T-helper 1 cell treated with Interleukin-12 subunit alpha and Interleukin-12 subunit beta and Interleukin-4 antibody, amounts not matched to agents 30 ng/mL and 1 ng/mL, for 36 hours (primary cell): ENCODE measurements around the gene CASS4. TPM values are rescaled to one million over a fixed set of nuclear protein-coding genes. Genes with fewer than 3 reads are reported as not detected.
"Not testable (repeated sequence)": the region's sequence is repeated elsewhere in the genome, so short reads cannot be mapped to it uniquely, and the experiment has no call there.

ENCODE experiments used
- intact Hi-C: fragments of 100-400 bp; cut with micrococcal nuclease; formaldehyde crosslinking; loops from one replicate; pipeline ENCODE4 v1.15.1; 2024
- total RNA-seq: library from RNA; stranded (reverse); gene quantifications from 2 replicates; pipeline ENCODE4 v1.2.3, GENCODE V29; 2022

CASS4 gene
- total RNA-seq, 1 donor from 2014 or later: 11.5 TPM

GRCh38 chr20:56392132-56392880 is 19.8 kb upstream of the CASS4 start, which contains the start of the genes AURKA and CSTF1:
AURKA (minus strand) TSS chr20:56392215; CDS start chr20:56388197, 4,018 bp downstream.
CSTF1 (plus strand) TSS chr20:56392645; CDS start chr20:56395553, 2,908 bp downstream.
- intact Hi-C loops: loop anchor here (1.0 to 5.0 kb wide), 10 partner anchors 8 to 1915 kb away; partner anchors contain the start of genes CASS4, FAM210B, RAB22A and RAE1

- intact Hi-C loops: loop anchor here (1.0 to 5.0 kb wide), 10 partner anchors 7 to 1914 kb away; partner anchors contain the start of genes CASS4, FAM210B, RAB22A and RAE1
Observed at GRCh38 chr20:56392881-56393482, 19.1 kb upstream of the CASS4 start.

- intact Hi-C loops: loop anchor here (5.0 kb wide), 3 partner anchors 959 to 1914 kb away; partner anchors contain the start of genes RAB22A and RAE1
Observed at GRCh38 chr20:56393653-56394052, 18.4 kb upstream of the CASS4 start.

GRCh38 chr20:56395166-56395565 is 16.9 kb upstream of the CASS4 start:
- intact Hi-C loops: no loop called here

DNA sequence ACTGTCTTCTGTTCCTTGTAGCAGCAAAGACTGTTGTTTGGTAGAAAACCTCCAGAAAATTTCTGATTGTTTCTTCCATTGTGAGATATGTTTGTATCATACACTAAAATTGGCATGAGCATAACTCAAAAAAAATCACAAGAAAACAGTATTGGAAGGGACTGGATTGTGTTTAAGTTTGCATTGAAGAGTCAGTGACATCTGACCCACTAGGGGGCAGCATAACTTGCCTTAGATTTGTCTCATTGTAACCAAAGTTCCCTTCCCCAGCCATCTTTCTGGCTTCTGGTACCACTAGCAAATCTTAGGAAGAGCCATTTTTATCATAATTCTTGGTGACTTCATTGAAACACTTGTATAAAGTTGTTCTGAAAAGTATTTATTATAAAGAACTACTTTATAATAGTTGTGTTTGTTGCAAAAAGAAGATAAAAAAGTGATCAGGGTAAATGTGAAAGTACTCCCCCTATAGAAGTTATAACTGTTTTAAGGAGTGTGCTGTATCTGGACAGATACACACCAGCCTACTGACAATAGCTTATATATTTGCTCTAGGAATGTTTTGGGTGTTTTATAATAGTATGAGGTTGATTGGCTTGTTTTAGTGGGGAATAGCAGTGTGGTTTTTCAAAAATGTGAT is 11.9 kb upstream of the CASS4 start:
- intact Hi-C loops: loop anchor here (1.0 kb wide), 6 partner anchors 8 to 116 kb away; partner anchors contain the start of genes AURKA, CASS4, CSTF1 and RTF2

DNA sequence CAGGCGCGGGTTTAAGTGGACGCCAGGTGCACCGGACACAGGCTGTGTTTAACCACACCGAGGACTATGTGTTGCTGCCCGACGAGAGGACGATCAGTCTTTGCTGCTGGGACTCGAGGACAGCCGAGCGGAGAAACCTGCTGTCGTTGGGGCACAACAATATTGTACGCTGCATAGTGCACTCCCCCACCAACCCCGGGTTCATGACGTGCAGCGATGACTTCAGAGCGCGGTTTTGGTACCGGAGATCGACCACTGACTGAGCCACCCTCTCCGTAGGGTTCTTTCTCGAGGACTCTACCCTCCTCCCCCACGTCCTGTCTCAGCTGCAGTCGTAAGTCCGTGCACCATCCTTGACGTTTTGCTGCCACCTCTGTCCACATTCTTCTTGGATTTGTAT is 8.6 kb upstream of the CASS4 start:
- intact Hi-C loops: no loop called here

DNA sequence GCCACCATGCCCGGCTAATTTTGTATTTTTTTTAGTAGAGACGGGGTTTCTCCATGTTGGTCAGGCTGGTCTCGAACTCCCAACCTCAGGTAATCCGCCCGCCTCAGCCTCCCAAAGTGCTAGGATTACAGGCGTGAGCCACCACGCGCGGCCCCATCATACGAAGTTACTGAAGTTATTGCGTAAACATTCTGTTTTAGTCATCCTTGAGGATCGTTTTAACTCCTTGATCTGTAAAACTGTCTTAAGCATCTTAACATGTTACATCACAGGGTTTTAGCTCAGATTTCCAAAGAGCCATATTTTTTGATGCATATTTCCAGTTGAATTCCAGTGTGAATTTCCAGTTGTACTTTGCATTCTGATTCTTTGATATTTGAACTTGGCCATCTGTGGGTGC is 6.7 kb upstream of the CASS4 start:
- intact Hi-C loops: not testable (repeated sequence)

DNA sequence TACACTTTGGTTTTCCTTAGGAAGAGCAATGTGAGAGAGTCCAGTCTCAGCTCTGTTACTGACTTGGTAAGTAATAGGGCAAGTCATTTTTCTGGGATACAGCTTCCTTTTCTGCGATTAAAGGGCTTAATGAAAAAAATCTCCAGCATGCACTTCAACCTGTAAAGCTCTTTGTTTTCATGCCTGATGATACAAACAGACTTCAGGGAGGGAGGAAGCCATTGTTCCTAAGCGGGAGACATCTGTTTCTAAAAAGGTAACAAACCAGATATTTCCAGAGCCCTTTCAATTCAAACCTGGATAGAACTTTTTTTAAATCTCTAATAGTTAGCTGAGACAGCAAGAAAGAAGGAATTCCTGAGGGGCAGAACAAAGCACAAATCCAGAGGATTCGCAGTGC is 5.2 kb upstream of the CASS4 start:
- intact Hi-C loops: no loop called here

DNA sequence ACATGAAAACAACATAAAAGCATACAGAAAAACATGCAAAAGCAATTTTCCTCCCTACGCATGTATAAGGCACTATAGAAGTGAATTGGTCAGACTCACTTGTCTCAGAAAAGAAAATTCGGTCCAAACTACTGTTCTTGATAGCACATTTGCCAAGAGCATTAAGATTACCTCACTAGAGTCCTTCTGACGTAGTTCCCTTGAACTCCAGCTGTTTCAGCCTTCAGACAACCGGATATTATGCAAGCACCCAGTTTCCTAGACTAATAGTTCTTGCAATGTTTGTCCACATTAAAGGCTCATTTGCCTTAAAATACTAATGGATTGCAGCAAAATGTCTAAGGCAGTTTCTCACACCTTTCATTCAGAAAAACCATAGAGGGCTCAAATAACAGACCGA is 2.5 kb upstream of the CASS4 start:
- intact Hi-C loops: no loop called here

DNA sequence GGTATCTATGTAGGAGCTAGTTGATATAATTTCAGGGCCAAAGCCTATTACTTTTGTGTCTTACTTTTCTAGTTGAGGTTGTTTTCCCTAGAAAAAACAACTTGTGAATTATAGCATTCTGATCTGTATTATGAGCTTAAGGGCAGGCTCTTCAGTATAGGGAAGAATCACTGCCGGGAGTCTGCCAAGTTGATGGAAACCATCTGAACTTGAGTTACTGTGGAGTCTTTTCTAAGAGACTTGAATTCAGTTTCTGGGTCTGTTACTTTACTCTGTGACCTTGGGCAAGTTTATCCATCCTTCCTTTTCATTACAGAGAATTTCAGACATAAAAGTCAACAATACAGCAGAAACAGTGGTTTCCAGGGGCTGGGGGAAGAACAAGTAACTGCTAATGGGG is 2.1 kb upstream of the CASS4 start:
- intact Hi-C loops: no loop called here

DNA sequence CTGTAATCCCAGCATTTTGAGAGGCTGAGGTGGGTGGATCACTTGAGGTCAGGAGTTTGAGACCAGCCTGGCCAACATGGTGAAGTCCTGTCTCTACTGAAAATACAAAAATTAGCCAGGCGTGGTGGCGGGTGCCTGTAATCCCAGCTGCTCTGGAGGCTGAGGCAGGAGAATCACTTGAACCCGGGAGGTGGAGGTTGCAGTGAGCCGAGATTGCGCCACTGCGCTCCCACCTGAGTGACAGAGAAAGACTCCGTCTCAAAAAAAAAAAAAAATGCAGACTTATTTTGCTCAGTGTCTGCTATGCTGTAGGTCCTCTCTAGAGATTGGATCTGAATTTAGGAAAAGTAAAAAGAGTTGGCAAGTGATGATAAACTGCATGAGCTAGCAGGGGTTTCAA is 773 bp upstream of the CASS4 start:
- intact Hi-C loops: not testable (repeated sequence)

- intact Hi-C loops: loop anchor here (1.0 kb wide), 3 partner anchors 12 to 56 kb away; partner anchors contain the start of genes AURKA, CSTF1 and RTF2
Observed at GRCh38 chr20:56412473-56412790, 372 bp downstream of the CASS4 start.

DNA sequence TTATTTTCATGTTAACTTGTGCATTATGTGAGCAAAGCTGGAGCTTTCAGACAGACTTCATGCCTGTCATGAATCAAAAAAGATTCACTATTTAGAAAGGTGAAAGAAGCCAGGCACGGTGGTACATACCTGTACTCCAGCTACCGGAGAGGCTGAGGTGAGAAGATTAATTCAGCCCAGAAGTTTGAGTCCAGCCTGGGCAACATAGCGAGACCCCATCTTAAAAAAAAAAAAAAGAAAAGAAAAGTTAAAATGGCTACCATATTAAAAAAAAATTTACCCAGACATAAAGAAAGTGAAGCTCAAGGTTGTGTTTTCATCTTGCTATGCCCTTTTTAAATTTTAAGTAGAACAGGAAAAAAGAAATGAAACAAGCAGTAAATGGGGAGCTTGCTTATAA is 889 bp downstream of the CASS4 start:
- intact Hi-C loops: loop anchor here (1.0 kb wide), 3 partner anchors 13 to 55 kb away; partner anchors contain the start of genes AURKA, CSTF1 and RTF2

GRCh38 chr20:56414842-56415765 is 3.0 kb downstream of the CASS4 start:
- intact Hi-C loops: loop anchor here (1.0 to 2.0 kb wide), 4 partner anchors 14 to 56 kb away; no protein-coding TSS in a partner anchor

DNA sequence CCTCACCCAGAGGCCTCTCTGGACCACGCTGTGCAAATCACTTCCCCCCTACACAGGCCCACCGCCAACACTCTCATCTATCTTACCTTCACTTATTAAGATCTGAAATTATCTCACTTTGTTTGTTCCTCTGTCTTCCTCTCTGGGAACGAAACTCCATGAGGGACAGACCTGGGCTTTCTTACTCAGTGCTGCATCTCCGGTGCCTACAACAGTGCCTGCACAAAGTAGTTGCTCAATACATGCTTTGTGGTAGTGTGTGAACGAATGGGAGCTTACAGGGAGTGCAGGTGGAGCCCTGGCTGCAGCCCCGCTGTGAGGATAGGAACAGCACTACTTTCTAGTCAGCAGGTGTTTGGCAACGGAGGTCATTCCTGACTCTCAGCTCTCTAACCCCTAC is 5.3 kb downstream of the CASS4 start:
- intact Hi-C loops: no loop called here

- intact Hi-C loops: no loop called here
Observed at GRCh38 chr20:56417911-56418310, 5.9 kb downstream of the CASS4 start.

DNA sequence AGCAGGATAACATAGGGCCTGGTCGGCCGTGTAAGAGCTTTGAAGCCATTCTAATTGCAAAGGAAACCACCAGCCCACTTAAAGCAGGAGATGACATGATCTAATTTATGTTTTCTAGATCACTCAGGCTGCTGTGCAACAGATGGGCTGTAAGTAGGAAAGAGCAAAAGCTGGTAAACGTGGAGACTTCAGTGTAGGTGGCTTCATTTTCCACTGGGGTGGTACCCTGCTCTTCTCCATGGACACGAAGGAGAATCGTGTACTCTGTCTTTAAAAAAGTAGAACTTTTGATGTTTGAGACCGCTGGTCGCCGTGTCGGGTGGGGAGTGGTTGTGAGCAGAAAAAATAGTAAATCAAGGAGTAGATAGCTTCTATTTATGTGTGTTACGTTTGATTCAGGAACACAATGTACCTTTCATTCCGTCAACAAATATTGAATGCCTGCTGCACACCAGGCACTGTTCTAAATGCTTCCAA is 6.4 kb downstream of the CASS4 start:
- intact Hi-C loops: no loop called here

DNA sequence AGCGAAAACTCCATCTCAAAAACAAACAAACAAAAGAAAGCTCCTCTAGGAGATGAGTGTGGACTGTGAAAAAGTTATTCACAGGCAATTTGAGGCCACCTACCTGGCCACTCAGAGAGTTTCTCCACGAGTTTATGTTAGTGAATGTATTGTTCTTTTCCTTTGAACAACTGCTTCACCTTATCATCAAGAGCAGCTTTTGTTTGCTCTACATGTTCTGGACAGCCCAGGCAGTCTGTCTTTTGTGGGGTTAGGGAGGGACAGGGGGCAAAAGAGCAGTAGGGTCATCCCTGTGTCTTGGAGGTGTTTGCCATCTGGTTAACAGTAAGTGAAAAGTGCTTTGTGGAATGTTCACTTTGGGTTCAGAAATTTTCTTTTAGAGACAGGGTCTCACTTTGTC is 8.0 kb downstream of the CASS4 start:
- intact Hi-C loops: no loop called here

DNA sequence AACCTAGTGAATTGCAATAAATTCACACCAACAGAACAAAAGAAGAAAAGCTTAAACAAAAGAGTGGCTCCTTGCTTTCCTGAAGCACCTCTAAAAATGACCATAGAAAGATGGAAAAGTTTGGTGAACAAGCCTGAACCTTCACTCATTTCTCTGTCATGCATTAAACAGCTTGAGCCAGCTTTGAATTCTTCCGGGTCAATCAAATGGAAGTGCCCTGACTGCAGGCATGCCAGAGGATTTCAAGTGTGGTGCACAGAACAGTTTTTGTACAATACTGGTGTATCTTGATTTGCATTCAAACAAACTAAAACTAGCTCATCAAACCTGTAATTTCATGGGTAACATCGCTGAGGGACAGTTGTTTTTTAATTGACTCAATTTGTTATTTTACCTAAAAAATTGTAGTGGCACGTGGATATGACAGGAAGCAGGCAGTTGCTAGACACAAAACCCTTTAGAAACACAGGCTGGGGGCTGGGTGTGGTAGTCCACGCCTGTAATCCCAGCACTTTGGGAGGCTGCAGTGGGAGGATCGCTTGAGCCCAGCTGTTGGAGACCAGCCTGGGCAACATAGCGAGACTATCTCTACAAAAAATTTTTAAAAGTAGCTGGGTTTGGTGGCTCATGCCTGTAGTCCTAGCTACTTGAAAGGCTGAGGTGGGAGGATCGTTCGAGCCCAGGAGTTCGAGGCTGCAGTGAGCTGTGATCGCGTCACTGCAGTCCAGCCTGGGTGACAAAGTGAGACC is 9.1 kb downstream of the CASS4 start:
- intact Hi-C loops: no loop called here
